HFFc6 (cell line): ENCODE results near the gene RAB8B. TPM values are rescaled to one million over a fixed set of nuclear protein-coding genes. Genes with fewer than 3 reads are reported as not detected.

Experiments used
- DNase-seq: peaks from one replicate; pipeline ENCODE4 v3.0.0-alpha.2; 2018
- H3K27ac Mint-ChIP-seq: 2 replicates; pipeline ENCODE4 v1.8.0; 2020; ENCODE audit warnings: mild to moderate bottlenecking, mixed read lengths
- H3K27me3 Mint-ChIP-seq: 2 replicates; pipeline ENCODE4 v1.8.0; 2021; ENCODE audit warnings: mild to moderate bottlenecking, moderate library complexity, mixed read lengths; ENCODE audit not compliant: insufficient read depth
- H3K36me3 Mint-ChIP-seq: 2 replicates; pipeline ENCODE4 v1.8.0; 2021; ENCODE audit warnings: low read depth, mixed read lengths
- H3K4me1 Mint-ChIP-seq: 2 replicates; pipeline ENCODE4 v1.8.0; 2020; ENCODE audit warnings: low read depth, mixed read lengths
- H3K4me3 Mint-ChIP-seq: 2 replicates; pipeline ENCODE4 v1.8.0; 2020; ENCODE audit warnings: mild to moderate bottlenecking, moderate library complexity, mixed read lengths
- H3K9me3 Mint-ChIP-seq: 2 replicates; pipeline ENCODE4 v1.8.0; 2020; ENCODE audit warnings: mild to moderate bottlenecking, mixed read lengths
- CTCF ChIP-seq: fragments of 200-600 bp; sonication (generic); IDR thresholded peaks from 2 replicates; pipeline ENCODE4 v1.5.0; 2021; ENCODE audit warnings: antibody characterized with exemption, mild to moderate bottlenecking
- total RNA-seq, 6 experiments: library from RNA; stranded (reverse); fragmentation: NEBNext Ultra II Directional; extraction: Animal tissue kit (Norgen Biotek cat#: 25700); gene quantifications; 2 replicates in 1 of 6; 3 replicates in 5 of 6; pipeline ENCODE4 v1.2.3, GENCODE V29; 2021

Gene RAB8B
- total RNA-seq, 6 experiments from 2014 or later = 24.7 to 38.4 (median 33.2) TPM

GRCh38 chr15:63301088-63301487 lies 111.7 kb downstream of the RAB8B start:
- Mint-ChIP-seq H3K9me3 (no peaks in the 10 kb centered on the region), H3K27ac (no peak overlapping the region)

GRCh38 chr15:63305260-63305659 lies 115.9 kb downstream of the RAB8B start:
- Mint-ChIP-seq H3K4me1 (no peaks in the 10 kb centered on the region), H3K27me3 (no peaks in the 10 kb centered on the region), H3K36me3 (peaks cover 22% of the 10 kb centered on the region), H3K27ac (no peak overlapping the region), H3K4me3 (no peak overlapping the region), H3K9me3 (no peaks in the 10 kb centered on the region)
- TF ChIP-seq CTCF = no peak
- DNase-seq = no peak

More at GRCh38 chr15:63301088-63301487, 111.7 kb downstream of the RAB8B start:
- no peak overlapping the region for H3K4me3 Mint-ChIP-seq
- no peak for TF ChIP-seq CTCF
- H3K36me3 Mint-ChIP-seq = peaks cover 39% of the 10 kb centered on the region
- no peaks in the 10 kb centered on the region for H3K4me1 Mint-ChIP-seq
- DNase-seq = no peak
- no peaks in the 10 kb centered on the region; the same call in 1 of the 2 replicates for H3K27me3 Mint-ChIP-seq

GRCh38 chr15:63306492-63307073 lies 117.2 kb downstream of the RAB8B start:
- DNase-seq = no peak
- Mint-ChIP-seq H3K4me1 (no peaks in the 10 kb centered on the region), H3K27ac (no peak overlapping the region), H3K27me3 (no peaks in the 10 kb centered on the region), H3K4me3 (no peak overlapping the region), H3K9me3 (no peaks in the 10 kb centered on the region), H3K36me3 (peaks cover 17% of the 10 kb centered on the region)
- TF ChIP-seq CTCF = no peak

- peaks cover 3% of the 10 kb centered on the region; the same call in 1 of the 2 replicates for H3K36me3 Mint-ChIP-seq
- no peak for TF ChIP-seq CTCF
- no peaks in the 10 kb centered on the region for H3K27me3 Mint-ChIP-seq
Measured at GRCh38 chr15:63308491-63308890, 119.1 kb downstream of the RAB8B start.

GRCh38 chr15:63308947-63309346 lies 119.5 kb downstream of the RAB8B start:
- Mint-ChIP-seq H3K36me3 (no peaks in the 10 kb centered on the region), H3K27me3 (no peaks in the 10 kb centered on the region), H3K4me3 (no peak overlapping the region), H3K27ac (no peak overlapping the region), H3K9me3 (no peaks in the 10 kb centered on the region), H3K4me1 (no peaks in the 10 kb centered on the region)
- no peak for DNase-seq
- no peak for TF ChIP-seq CTCF

More at GRCh38 chr15:63308491-63308890, 119.1 kb downstream of the RAB8B start:
- H3K27ac Mint-ChIP-seq = no peak overlapping the region
- no peaks in the 10 kb centered on the region for H3K9me3 Mint-ChIP-seq
- no peak for DNase-seq
- H3K4me1 Mint-ChIP-seq = no peaks in the 10 kb centered on the region
- no peak overlapping the region for H3K4me3 Mint-ChIP-seq
